NAMALWA (cell line): Measurements from ENCODE around the gene AFF4.
"Not testable (repeated sequence)": the region's sequence is repeated elsewhere in the genome, so short reads cannot be mapped to it uniquely, and the experiment has no call there.

Experiments
- DNase-seq: peaks from one replicate; pipeline ENCODE4 v3.0.0-alpha.2; 2015; ENCODE audit warnings: low spot score

Gene AFF4

DNA sequence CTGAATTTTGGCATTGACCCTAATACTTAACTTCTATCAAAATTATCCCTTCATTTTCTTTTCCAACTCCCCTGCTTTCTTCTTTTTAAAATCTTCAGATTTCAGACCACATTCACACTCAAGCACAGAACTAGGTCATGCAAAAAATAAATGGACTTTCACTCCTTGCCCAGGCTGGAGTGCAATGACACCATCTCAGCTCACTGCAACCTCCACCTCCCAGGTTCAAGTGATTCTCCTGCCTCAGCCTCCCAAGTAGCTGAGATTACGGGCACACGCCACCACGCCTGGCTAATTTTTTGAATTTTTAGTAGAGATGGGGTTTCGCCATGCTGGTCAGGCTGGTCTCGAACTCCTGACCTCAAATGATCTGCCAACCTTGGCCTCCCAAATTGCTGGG lies 108.4 kb downstream of the AFF4 start:
- not testable (repeated sequence) for DNase-seq

GRCh38 chr5:132854301-132854700 lies 109.1 kb downstream of the AFF4 start:
- no peak for DNase-seq

DNA sequence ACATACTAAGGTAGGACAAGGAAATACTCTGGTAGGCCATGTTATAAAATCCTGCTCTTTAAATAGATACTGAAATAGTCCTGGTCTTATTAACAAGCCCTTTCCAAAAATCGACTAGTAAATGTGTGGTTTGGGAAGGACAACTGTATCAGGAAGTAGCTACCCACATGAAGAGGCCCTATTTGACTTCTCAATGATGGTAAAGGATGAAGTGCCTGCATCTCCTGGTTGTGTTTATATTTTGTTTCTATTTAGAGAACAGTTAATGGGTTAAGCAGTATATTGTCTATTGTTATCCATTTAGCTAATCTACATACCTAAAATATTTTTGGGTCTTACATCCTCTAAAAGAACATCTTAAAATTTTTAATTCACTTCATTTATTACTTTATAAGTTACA lies 109.6 kb downstream of the AFF4 start:
- no peak for DNase-seq

GRCh38 chr5:132853323-132853722 lies 110.1 kb downstream of the AFF4 start:
- DNase-seq: no peak

DNA sequence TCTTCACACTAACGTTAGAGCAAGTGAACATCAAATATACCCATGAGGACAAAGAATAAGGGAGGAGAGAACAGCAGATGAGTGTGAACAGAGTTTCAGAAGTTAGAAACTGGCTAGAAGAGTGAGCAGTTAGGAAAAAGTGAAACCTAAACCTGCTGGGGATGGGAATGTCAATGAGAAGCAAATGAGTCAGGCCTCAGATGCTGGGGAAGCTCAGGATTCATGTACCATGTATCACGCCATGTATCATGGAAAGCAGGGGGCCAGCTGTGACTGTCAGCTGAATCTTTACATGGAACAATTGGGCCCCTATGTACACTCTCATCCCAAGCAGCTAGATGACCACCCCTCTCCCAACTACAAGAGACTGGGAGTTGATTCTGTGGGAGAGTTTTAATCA lies 113.4 kb downstream of the AFF4 start:
- no peak for DNase-seq

- DNase-seq: no peak
These were observed 114.1 kb downstream of the AFF4 start for GRCh38 chr5:132849347-132849746.

DNA sequence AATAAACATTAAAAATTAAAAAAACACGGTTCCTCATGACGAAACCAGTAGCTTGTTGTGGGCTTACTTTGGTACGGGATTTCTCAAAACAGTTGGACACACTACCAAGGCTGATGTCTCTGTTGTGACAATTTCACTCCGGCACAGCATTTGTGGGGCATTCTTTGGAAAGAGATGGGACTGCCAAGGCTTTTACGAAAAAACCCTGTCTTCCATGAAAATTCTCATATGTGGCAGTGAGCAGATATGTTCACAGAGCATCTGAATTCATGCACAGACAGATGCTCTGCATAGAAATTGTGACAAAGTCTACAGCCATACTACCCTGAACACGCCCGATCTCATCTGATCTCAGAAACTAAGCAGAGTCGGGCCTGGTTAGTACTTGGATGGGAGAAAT lies 115.2 kb downstream of the AFF4 start:
- no peak for DNase-seq

DNA sequence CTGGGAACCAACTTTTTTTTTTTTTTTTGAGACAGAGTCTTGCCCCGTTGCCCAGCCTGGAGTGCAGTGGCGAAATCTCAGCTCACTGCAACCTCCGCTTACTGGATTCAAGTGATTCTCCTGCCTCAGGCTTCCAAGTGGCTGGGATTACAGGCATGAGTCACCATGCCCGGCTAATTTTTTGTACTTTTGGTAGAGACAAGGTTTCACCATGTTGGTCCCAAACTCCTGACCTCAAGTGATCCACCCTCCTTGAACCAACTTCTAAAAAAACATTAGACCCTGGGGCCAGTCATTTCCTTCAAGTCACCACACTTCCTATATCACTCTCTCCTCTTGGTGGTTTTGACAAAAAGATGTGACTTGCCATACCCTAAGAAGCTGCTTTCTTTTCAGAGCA lies 122.1 kb downstream of the AFF4 start:
- no peak for DNase-seq

DNA sequence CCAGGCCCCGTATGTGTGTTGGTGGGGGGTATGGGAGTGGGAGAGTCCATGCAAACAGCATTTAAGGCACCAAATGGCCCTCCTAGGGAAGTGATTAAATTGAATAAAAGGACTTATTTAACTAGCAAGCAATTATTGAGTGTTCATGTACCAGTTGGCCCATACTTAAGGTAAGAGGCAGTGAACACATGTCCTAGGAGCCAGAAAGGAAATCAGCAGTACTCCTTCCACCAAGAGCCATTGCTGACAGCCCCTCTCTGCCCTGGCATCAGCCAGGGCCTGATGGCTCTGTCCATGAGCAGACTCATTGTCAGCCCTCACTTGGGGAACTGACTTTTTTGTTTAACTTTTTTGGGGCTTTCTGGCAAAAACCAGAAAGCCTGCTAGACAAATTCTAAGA lies 122.5 kb downstream of the AFF4 start:
- DNase-seq: no peak

- DNase-seq: no peak
These were observed 123.1 kb downstream of the AFF4 start for GRCh38 chr5:132840313-132840712.

DNA sequence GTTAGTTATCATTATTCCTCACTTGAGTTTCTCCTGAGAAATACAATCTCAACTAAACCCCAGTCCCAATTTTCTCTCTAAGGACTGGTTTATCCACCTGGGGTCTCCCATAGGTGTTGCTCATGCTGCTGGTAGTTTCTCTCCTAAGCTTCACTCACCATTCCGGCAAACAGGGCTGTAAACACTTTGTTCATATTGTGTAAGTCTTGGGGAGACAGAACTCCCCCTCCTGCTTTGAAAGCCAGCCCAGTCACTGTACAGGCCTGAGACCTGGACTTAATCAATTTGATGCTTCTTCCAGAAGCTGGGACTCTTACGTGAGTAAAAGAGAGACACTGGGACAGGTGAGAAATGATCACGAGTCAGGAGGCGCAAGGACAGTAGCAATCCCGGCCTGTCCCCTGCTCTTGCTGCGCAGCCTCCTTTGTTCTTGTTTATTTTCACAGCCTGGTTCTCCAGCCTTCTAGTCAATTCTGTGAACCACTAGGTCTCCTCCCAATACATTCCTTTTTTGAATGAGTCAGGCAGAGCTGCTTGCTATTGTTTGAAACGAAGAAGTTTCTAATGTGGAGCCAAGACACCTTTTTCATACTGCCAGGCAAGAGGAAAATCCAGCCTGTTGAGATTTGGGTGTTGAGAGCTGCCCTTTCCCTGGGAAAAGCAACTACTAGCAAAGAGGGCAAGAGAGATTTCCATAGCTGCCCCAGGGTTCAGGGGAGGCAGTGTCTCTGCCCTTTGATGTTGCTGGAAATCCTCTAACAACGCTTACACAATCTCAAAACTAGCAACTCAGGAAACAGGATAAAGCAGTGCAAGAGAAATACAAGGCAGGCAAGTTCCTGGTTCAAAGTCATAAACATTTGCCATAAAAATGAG lies 123.8 kb downstream of the AFF4 start:
- DNase-seq: no peak

GRCh38 chr5:132838516-132839282 lies 124.7 kb downstream of the AFF4 start:
- no peak for DNase-seq

GRCh38 chr5:132837868-132838267 lies 125.6 kb downstream of the AFF4 start:
- no peak for DNase-seq

- DNase-seq: no peak
These were observed 126.6 kb downstream of the AFF4 start for GRCh38 chr5:132836852-132837251.

DNA sequence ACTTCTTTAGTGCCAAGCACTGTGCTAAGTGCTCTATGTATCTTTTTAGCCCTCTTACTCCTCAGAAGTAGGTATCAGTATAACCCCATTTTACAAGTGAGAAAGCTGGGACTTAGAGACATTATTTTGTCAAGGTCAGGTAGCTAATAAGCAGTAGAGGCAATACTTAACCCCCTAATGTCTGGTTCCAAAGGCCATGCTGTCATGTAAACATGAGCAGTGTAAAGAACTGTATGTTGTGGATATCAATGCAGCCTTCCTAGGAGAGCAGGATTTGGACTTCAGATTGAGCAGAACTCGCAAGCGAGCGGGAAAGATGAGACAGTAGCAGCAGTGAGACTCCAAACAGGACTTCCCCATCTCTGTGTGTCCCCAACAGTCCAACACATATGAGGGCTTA lies 129.4 kb downstream of the AFF4 start:
- no peak for DNase-seq

DNA sequence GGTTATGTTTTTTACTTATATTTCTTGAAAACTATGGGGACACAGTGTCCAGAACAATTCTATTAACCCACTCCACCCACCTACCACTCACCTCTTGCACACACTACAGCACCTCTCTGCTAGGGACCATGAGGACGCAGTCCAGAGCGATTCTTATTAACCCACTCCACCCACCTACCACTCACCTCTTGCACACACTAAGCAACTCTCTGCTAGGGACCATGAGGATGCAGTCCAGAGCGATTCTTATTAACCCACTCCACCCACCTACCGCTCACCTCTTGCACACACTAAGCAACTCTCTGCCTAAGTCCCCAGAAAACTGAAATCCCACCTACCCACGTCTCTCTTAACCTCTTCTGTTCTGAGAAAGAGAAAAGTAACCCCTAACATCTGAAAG lies 130.8 kb downstream of the AFF4 start:
- no peak for DNase-seq

- DNase-seq: no peak
These were observed 132.2 kb downstream of the AFF4 start for GRCh38 chr5:132831095-132831860.

- DNase-seq: no peak
These were observed 132.9 kb downstream of the AFF4 start, which contains the start of gene SHROOM1 for GRCh38 chr5:132830436-132831094. Gene SHROOM1, minus strand, starts transcription at chr5:132830647. Its CDS starts 4,507 bp downstream, at chr5:132826140.

DNA sequence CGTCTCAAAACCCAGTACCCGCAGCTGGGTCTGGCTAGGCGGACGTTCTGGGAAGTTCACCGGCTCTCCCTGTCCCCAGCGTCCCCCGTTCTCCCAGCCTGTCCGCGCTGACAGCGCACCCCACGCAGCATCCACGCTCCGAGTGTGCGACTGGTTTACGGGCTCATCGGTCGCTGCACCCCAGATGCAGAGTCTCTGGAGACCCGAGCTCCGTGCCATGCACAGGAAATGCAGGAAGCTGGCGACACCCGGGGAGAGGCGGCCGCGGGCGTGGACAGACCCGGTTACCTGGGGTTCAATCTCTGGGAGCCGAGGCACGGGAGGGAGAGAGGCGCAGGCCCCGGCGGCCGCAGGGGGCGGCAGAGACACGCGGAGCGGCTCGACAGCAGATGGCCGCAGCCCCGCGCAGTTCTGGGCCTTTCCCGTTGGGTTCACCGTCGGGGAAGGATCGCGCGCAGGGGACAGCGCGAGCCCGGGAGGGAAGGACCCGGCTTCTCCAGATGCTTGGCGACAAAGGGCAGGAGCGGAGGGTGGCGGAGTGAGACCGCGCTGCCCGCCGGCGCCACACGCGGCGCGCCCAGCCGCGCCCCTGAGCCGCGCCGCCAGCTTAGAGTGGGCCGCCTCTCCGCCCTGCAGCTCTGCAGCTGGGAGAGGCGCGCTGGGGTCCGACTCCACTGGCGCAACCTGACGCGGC lies 133.5 kb downstream of the AFF4 start:
- peak; percentile 77 for DNase-seq

- no peak for DNase-seq
These were observed 134.5 kb downstream of the AFF4 start for GRCh38 chr5:132828846-132829494.
